ENCODE data around the gene TPRG1L.

Gene TPRG1L

GRCh38 chr1:3670823-3671265, 46.0 kb downstream of the TPRG1L start:
- H3K27ac ChIP-seq (ENCODE audit: low read depth in 2 of 2, low read length in 2 of 2) = no peak overlapping the region
- H3K4me1 ChIP-seq (ENCODE audit: control insufficient read depth in 2 of 2, insufficient read depth in 2 of 2, low read length in 2 of 2) = peaks cover 7 to 12% of the 10 kb centered on the region in 2 donors
- H3K36me3 ChIP-seq (ENCODE audit: control insufficient read depth in 2 of 2, insufficient read depth in 2 of 2, low read length in 2 of 2) = no peaks in the 10 kb centered on the region
- H3K27me3 ChIP-seq (ENCODE audit: control insufficient read depth in 2 of 2, insufficient read depth in 2 of 2, low read length in 2 of 2) = peaks cover 9 to 11% of the 10 kb centered on the region in 2 donors
- H3K9me3 ChIP-seq (ENCODE audit: control insufficient read depth in 2 of 2, low read length in 2 of 2) = no peaks in the 10 kb centered on the region
- no peak overlapping the region for H3K4me3 ChIP-seq (ENCODE audit: low read length in 2 of 2)
- H3K9ac ChIP-seq (ENCODE audit: low read depth in 1 of 2, low read length in 2 of 2) = no peak overlapping the region

- peaks cover 8 to 9% of the 10 kb centered on the region in 2 donors for H3K27me3 ChIP-seq (ENCODE audit: control insufficient read depth in 2 of 2, insufficient read depth in 2 of 2, low read length in 2 of 2)
- H3K9me3 ChIP-seq (ENCODE audit: control insufficient read depth in 2 of 2, low read length in 2 of 2) = no peaks in the 10 kb centered on the region
- no peak overlapping the region for H3K4me3 ChIP-seq (ENCODE audit: low read length in 2 of 2)
- no peak overlapping the region for H3K9ac ChIP-seq (ENCODE audit: low read depth in 1 of 2, low read length in 2 of 2)
- peaks cover 7 to 12% of the 10 kb centered on the region in 2 donors for H3K4me1 ChIP-seq (ENCODE audit: control insufficient read depth in 2 of 2, insufficient read depth in 2 of 2, low read length in 2 of 2)
- no peak overlapping the region for H3K27ac ChIP-seq (ENCODE audit: low read depth in 2 of 2, low read length in 2 of 2)
- H3K36me3 ChIP-seq (ENCODE audit: control insufficient read depth in 2 of 2, insufficient read depth in 2 of 2, low read length in 2 of 2) = no peaks in the 10 kb centered on the region
These were observed 46.8 kb downstream of the TPRG1L start for GRCh38 chr1:3671371-3672180.

DNA sequence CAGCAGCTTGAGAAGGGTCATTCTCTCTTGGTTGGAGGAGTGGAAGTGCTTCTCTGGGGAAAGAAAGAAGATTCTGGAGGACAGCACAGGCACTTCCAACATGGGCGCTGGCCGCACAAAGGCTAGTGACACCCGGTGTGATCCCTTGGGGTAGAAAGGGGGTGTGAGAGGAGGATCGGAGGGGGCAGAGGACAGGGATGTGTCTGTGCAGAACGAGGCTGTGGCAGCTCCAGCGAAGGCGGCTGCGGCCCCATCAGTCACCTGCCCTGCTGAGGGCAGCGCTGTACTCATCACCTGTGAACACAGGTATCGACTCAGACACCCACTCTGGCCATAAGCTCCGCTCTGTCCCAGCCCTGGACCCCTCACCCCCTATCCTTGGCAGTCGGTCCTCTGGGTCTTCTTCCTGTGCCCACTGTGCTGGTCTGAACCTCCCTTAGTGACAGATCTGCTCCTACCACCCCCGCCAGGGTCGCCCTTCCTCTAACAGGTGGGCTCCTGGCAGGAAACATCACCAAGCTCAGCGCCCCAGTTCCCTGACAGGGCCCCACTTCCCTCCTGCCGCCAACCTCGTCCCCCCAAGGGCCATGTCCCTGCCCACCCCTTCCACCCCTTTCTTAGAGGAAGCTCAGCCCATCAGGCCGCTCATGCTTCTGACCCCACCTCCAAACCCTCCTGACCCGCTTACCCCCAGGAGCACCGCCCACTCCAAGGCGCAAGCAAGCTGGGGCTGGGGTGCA, 47.6 kb downstream of the TPRG1L start:
- Histone ChIP-seq H3K27me3 (ENCODE audit: control insufficient read depth in 2 of 2, insufficient read depth in 2 of 2, low read length in 2 of 2) (peaks cover 8 to 9% of the 10 kb centered on the region in 2 donors), H3K27ac (ENCODE audit: low read depth in 2 of 2, low read length in 2 of 2) (no peak overlapping the region), H3K9ac (ENCODE audit: low read depth in 1 of 2, low read length in 2 of 2) (no peak overlapping the region), H3K4me1 (ENCODE audit: control insufficient read depth in 2 of 2, insufficient read depth in 2 of 2, low read length in 2 of 2) (peaks cover 7 to 12% of the 10 kb centered on the region in 2 donors), H3K4me3 (ENCODE audit: low read length in 2 of 2) (no peak overlapping the region), H3K36me3 (ENCODE audit: control insufficient read depth in 2 of 2, insufficient read depth in 2 of 2, low read length in 2 of 2) (no peaks in the 10 kb centered on the region), H3K9me3 (ENCODE audit: control insufficient read depth in 2 of 2, low read length in 2 of 2) (no peaks in the 10 kb centered on the region)

GRCh38 chr1:3672971-3673361, 48.2 kb downstream of the TPRG1L start:
- no peaks in the 10 kb centered on the region for H3K36me3 ChIP-seq (ENCODE audit: control insufficient read depth in 2 of 2, insufficient read depth in 2 of 2, low read length in 2 of 2)
- peak overlapping the region in 1 of 2 donors; percentile 28 for H3K27ac ChIP-seq (ENCODE audit: low read depth in 2 of 2, low read length in 2 of 2)
- H3K4me3 ChIP-seq (ENCODE audit: low read length in 2 of 2) = peak overlapping the region in 1 of 2 donors; percentile 35
- peaks cover 8 to 9% of the 10 kb centered on the region in 2 donors for H3K27me3 ChIP-seq (ENCODE audit: control insufficient read depth in 2 of 2, insufficient read depth in 2 of 2, low read length in 2 of 2)
- H3K9ac ChIP-seq (ENCODE audit: low read depth in 1 of 2, low read length in 2 of 2) = no peak overlapping the region
- no peaks in the 10 kb centered on the region for H3K9me3 ChIP-seq (ENCODE audit: control insufficient read depth in 2 of 2, low read length in 2 of 2)
- H3K4me1 ChIP-seq (ENCODE audit: control insufficient read depth in 2 of 2, insufficient read depth in 2 of 2, low read length in 2 of 2) = peaks cover 7 to 11% of the 10 kb centered on the region in 2 donors

DNA sequence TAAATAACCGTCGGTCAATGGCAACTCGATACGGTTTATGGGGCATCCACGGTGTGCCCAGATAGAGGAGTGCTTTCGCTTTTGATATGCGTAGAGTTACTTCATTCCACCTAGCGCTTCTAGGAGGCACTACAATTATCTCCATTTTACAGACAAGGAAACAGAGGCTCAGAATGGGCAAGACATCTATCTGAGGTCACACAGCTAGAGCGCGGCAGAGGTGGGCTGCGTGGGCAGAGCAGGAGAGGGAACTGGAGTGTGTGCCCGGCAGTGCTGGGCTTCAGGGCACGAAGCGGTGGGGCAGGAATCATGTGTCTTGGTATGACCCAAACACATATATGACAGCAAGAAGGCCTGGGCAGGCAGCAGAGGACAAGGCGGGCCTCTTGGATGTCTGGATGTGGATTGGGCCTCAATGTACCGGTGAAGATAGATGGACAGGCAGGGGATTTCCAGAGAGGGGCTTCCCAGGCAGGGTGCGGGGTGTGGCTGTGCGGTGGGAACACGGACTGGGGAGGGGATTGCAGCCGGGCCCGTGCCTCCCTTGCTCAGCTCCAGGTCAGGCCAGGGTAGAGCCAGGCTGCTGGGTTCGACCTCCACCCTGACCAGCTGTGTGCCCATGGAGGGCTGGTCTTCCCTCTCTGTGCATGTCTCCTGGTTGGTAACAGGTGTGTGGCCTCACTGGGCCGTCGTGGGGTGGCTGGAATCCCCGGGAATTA, 48.7 kb downstream of the TPRG1L start:
- Histone ChIP-seq H3K27me3 (ENCODE audit: control insufficient read depth in 2 of 2, insufficient read depth in 2 of 2, low read length in 2 of 2) (peaks cover 8 to 10% of the 10 kb centered on the region in 2 donors), H3K36me3 (ENCODE audit: control insufficient read depth in 2 of 2, insufficient read depth in 2 of 2, low read length in 2 of 2) (no peaks in the 10 kb centered on the region), H3K9ac (ENCODE audit: low read depth in 1 of 2, low read length in 2 of 2) (no peak overlapping the region)

GRCh38 chr1:3674100-3675094, 49.6 kb downstream of the TPRG1L start:
- H3K4me3 ChIP-seq (ENCODE audit: low read length in 2 of 2) = peak overlapping the region in 1 of 2 donors; percentile 37
- H3K9me3 ChIP-seq (ENCODE audit: control insufficient read depth in 2 of 2, low read length in 2 of 2) = no peaks in the 10 kb centered on the region
- H3K36me3 ChIP-seq (ENCODE audit: control insufficient read depth in 2 of 2, insufficient read depth in 2 of 2, low read length in 2 of 2) = no peaks in the 10 kb centered on the region
- peaks cover 0 to under 1% of the 10 kb centered on the region in 2 donors for H3K4me1 ChIP-seq (ENCODE audit: control insufficient read depth in 2 of 2, insufficient read depth in 2 of 2, low read length in 2 of 2)
- H3K9ac ChIP-seq (ENCODE audit: low read depth in 1 of 2, low read length in 2 of 2) = peak overlapping the region in 1 of 2 donors; percentile 12
- H3K27ac ChIP-seq (ENCODE audit: low read depth in 2 of 2, low read length in 2 of 2) = no peak overlapping the region
- H3K27me3 ChIP-seq (ENCODE audit: control insufficient read depth in 2 of 2, insufficient read depth in 2 of 2, low read length in 2 of 2) = peaks cover 8 to 13% of the 10 kb centered on the region in 2 donors

More for the DNA sequence above, 48.7 kb downstream of the TPRG1L start:
- Histone ChIP-seq H3K9me3 (ENCODE audit: control insufficient read depth in 2 of 2, low read length in 2 of 2) (no peaks in the 10 kb centered on the region), H3K4me3 (ENCODE audit: low read length in 2 of 2) (peak overlapping the region in 1 of 2 donors; percentile 35), H3K27ac (ENCODE audit: low read depth in 2 of 2, low read length in 2 of 2) (no peak overlapping the region), H3K4me1 (ENCODE audit: control insufficient read depth in 2 of 2, insufficient read depth in 2 of 2, low read length in 2 of 2) (peaks cover 5 to 7% of the 10 kb centered on the region in 2 donors)

- Histone ChIP-seq H3K4me3 (ENCODE audit: low read length in 2 of 2) (no peak overlapping the region), H3K9me3 (ENCODE audit: control insufficient read depth in 2 of 2, low read length in 2 of 2) (no peaks in the 10 kb centered on the region), H3K27me3 (ENCODE audit: control insufficient read depth in 2 of 2, insufficient read depth in 2 of 2, low read length in 2 of 2) (peaks cover 8% of the 10 kb centered on the region in 2 donors), H3K9ac (ENCODE audit: low read depth in 1 of 2, low read length in 2 of 2) (no peak overlapping the region), H3K36me3 (ENCODE audit: control insufficient read depth in 2 of 2, insufficient read depth in 2 of 2, low read length in 2 of 2) (no peaks in the 10 kb centered on the region), H3K4me1 (ENCODE audit: control insufficient read depth in 2 of 2, insufficient read depth in 2 of 2, low read length in 2 of 2) (no peaks in the 10 kb centered on the region), H3K27ac (ENCODE audit: low read depth in 2 of 2, low read length in 2 of 2) (no peak overlapping the region)
These were observed 50.6 kb downstream of the TPRG1L start for GRCh38 chr1:3675436-3675835.

GRCh38 chr1:3676581-3677470, 52.0 kb downstream of the TPRG1L start:
- Histone ChIP-seq H3K27ac (ENCODE audit: low read depth in 2 of 2, low read length in 2 of 2) (peak overlapping the region in 1 of 2 donors; percentile 23), H3K9me3 (ENCODE audit: control insufficient read depth in 2 of 2, low read length in 2 of 2) (no peaks in the 10 kb centered on the region), H3K36me3 (ENCODE audit: control insufficient read depth in 2 of 2, insufficient read depth in 2 of 2, low read length in 2 of 2) (no peaks in the 10 kb centered on the region), H3K9ac (ENCODE audit: low read depth in 1 of 2, low read length in 2 of 2) (no peak overlapping the region), H3K4me1 (ENCODE audit: control insufficient read depth in 2 of 2, insufficient read depth in 2 of 2, low read length in 2 of 2) (no peaks in the 10 kb centered on the region), H3K4me3 (ENCODE audit: low read length in 2 of 2) (no peak overlapping the region), H3K27me3 (ENCODE audit: control insufficient read depth in 2 of 2, insufficient read depth in 2 of 2, low read length in 2 of 2) (peaks cover 4 to 8% of the 10 kb centered on the region in 2 donors)

All from mucosa of rectum (tissue), 2 donors.